Activated B cell treated with CpG ODN at 0.5 μM for 24 hours (primary cell): Measurements from ENCODE around the gene GPM6B. TPM values are rescaled to one million over a fixed set of nuclear protein-coding genes. Genes with fewer than 3 reads are reported as not detected.

Experiments
- ATAC-seq: fragments of 200-7000 bp; cut with Tn5 transposase; one replicate; pipeline ENCODE4 v1.10.0; 2021; ENCODE audit warnings: low read depth, mild to moderate bottlenecking, moderate library complexity
- CTCF ChIA-PET: fragments of 350-600 bp; sonication (Branson Sonifier 250); formaldehyde crosslinking; loops from one replicate; lab custom pipeline; 2021; ENCODE audit warnings: antibody characterized with exemption; lab: Charles Lee
- POLR2A ChIA-PET: fragments of 350-600 bp; sonication (Branson Sonifier 250); formaldehyde crosslinking; loops from one replicate; lab custom pipeline; 2021; ENCODE audit warnings: antibody characterized with exemption; lab: Charles Lee
- DNase-seq: peaks from one replicate; pipeline ENCODE4 v3.0.0; 2022
- H3K27ac Mint-ChIP-seq: one replicate; pipeline ENCODE4 v1.8.0; 2020; ENCODE audit warnings: mixed read lengths
- H3K27me3 Mint-ChIP-seq: one replicate; pipeline ENCODE4 v1.8.0; 2021; ENCODE audit warnings: mixed read lengths
- H3K36me3 Mint-ChIP-seq: one replicate; pipeline ENCODE4 v1.8.0; 2021; ENCODE audit warnings: low read depth, mixed read lengths
- H3K4me1 Mint-ChIP-seq: one replicate; pipeline ENCODE4 v1.8.0; 2021; ENCODE audit warnings: mixed read lengths
- H3K4me3 Mint-ChIP-seq: one replicate; pipeline ENCODE4 v1.8.0; 2020; ENCODE audit warnings: mild to moderate bottlenecking, mixed read lengths
- H3K9me3 Mint-ChIP-seq: one replicate; pipeline ENCODE4 v1.8.0; 2020; ENCODE audit warnings: mixed read lengths
- intact Hi-C: fragments of 100-400 bp; cut with micrococcal nuclease; formaldehyde crosslinking; loops from one replicate; pipeline ENCODE4 v1.15.1; 2024
- total RNA-seq: library from RNA; stranded (reverse); gene quantifications from 2 replicates; pipeline ENCODE4 v1.2.3, GENCODE V29; 2022
- TF ChIP-seq, protein P1 (sequence below): fragments of 200-600 bp; IDR thresholded peaks from one replicate; pipeline ENCODE4 v1.8.0; 2022; ENCODE audit warnings: antibody characterized with exemption, mild to moderate bottlenecking

The GPM6B gene
- total RNA-seq, 1 donor from 2014 or later: not detected

DNA sequence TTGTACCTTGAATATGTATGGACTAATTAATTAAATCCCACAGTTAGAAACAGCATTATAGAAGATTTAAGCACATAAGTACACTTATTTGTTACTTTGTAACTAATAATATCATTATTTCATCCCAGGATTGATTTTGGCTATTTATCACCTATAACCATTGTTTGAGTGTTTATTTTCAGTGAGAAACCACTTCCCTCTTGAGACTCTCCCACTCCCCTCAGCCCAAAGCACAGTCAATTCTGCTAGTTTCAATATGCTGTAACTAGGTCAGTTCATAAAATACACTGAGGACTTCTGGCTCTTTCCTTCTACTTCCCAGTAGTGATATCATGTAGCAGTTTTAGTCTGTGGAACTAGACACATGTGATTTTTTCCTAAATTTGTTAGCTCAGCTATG lies 66.1 kb downstream of the GPM6B start:
- no peak for ATAC-seq
- POLR2A ChIA-PET: interaction anchor here (0.6 to 1.5 kb wide), 5 partner anchors 9 to 499 kb away, joined by 3 to 6 read pairs (median 4); partner anchors contain the start of genes GEMIN8, OFD1 and TRAPPC2
- no peak overlapping the region for H3K4me3 Mint-ChIP-seq
- no peak for DNase-seq
- H3K4me1 Mint-ChIP-seq: peaks cover 47% of the 10 kb centered on the region
- intact Hi-C loops: loop anchor here (1.0 to 5.0 kb wide), 6 partner anchors 8 to 281 kb away; partner anchors contain the start of genes OFD1 and TRAPPC2
- H3K36me3 Mint-ChIP-seq: peaks cover 58% of the 10 kb centered on the region
- CTCF ChIA-PET: no interaction called here
- H3K27ac Mint-ChIP-seq: peak overlapping the region; percentile 64
- H3K9me3 Mint-ChIP-seq: no peaks in the 10 kb centered on the region
- no peaks in the 10 kb centered on the region for H3K27me3 Mint-ChIP-seq
- TF ChIP-seq, protein P1, sequence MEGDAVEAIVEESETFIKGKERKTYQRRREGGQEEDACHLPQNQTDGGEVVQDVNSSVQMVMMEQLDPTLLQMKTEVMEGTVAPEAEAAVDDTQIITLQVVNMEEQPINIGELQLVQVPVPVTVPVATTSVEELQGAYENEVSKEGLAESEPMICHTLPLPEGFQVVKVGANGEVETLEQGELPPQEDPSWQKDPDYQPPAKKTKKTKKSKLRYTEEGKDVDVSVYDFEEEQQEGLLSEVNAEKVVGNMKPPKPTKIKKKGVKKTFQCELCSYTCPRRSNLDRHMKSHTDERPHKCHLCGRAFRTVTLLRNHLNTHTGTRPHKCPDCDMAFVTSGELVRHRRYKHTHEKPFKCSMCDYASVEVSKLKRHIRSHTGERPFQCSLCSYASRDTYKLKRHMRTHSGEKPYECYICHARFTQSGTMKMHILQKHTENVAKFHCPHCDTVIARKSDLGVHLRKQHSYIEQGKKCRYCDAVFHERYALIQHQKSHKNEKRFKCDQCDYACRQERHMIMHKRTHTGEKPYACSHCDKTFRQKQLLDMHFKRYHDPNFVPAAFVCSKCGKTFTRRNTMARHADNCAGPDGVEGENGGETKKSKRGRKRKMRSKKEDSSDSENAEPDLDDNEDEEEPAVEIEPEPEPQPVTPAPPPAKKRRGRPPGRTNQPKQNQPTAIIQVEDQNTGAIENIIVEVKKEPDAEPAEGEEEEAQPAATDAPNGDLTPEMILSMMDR: no peak

GRCh38 chrX:13750204-13750603 lies 66.7 kb downstream of the GPM6B start:
- POLR2A ChIA-PET: interaction anchor here (0.6 to 1.0 kb wide), 3 partner anchors 9 to 499 kb away, joined by 3 to 6 read pairs (median 4); partner anchors contain the start of genes OFD1 and TRAPPC2
- Mint-ChIP-seq H3K4me1 (peaks cover 42% of the 10 kb centered on the region), H3K4me3 (no peak overlapping the region), H3K9me3 (no peaks in the 10 kb centered on the region), H3K27me3 (no peaks in the 10 kb centered on the region), H3K27ac (peak overlapping the region; percentile 41), H3K36me3 (peaks cover 60% of the 10 kb centered on the region)
- TF ChIP-seq, protein P1: no peak
- ATAC-seq (peak; percentile 49), DNase-seq (no peak)
- CTCF ChIA-PET: interaction anchor here (1.3 to 1.4 kb wide), 2 partner anchors 10 to 243 kb away, joined by 3 to 5 read pairs; no protein-coding TSS in a partner anchor
- intact Hi-C loops: loop anchor here (1.0 to 5.0 kb wide), 6 partner anchors 8 to 282 kb away; partner anchors contain the start of genes OFD1 and TRAPPC2

GRCh38 chrX:13748486-13748885 lies 68.4 kb downstream of the GPM6B start:
- Mint-ChIP-seq H3K27me3 (no peaks in the 10 kb centered on the region), H3K36me3 (peaks cover 61% of the 10 kb centered on the region)
- DNase-seq: no peak

DNA sequence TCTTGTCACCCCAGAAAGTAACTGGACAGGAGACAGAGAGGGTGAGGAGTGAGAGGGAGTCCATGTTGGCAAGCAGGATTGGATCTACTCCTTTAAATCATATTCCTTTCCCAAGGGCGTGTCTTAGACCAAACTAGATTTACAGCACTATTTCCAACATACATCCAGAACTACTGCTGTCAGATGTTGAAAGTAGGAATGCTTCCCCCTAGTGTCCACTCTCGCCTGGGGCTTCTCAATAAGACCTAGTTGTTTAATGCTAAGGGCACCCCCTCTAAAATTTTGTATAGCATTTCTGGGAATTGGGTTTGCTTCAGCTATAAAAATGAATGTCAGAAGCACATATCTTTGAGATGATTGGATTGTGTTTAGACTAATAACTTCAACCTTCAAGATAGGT lies 69.1 kb downstream of the GPM6B start:
- peaks cover 48% of the 10 kb centered on the region for H3K4me1 Mint-ChIP-seq
- no peak for ATAC-seq
- H3K27ac Mint-ChIP-seq: peak overlapping the region; percentile 72
- H3K36me3 Mint-ChIP-seq: peaks cover 56% of the 10 kb centered on the region
- no peak overlapping the region for H3K4me3 Mint-ChIP-seq
- intact Hi-C loops: loop anchor here (1.0 kb wide), 1 partner anchor 90 kb away; no protein-coding TSS in a partner anchor
- H3K9me3 Mint-ChIP-seq: no peaks in the 10 kb centered on the region
- TF ChIP-seq, protein P1: no peak
- CTCF ChIA-PET: interaction anchor here (0.8 kb wide), 1 partner anchor 88 kb away, joined by 3 read pairs; no protein-coding TSS in a partner anchor
- POLR2A ChIA-PET: interaction anchor here (3.5 kb wide), 1 partner anchor 13 kb away, joined by 16 read pairs; the partner anchor contains the start of genes OFD1 and TRAPPC2
- no peaks in the 10 kb centered on the region for H3K27me3 Mint-ChIP-seq
- DNase-seq: no peak

More at GRCh38 chrX:13748486-13748885, 68.4 kb downstream of the GPM6B start:
- H3K4me1 Mint-ChIP-seq: peaks cover 47% of the 10 kb centered on the region
- ATAC-seq: no peak
- ChIA-PET CTCF (interaction anchor here (0.8 kb wide), 1 partner anchor 89 kb away, joined by 3 read pairs; no protein-coding TSS in a partner anchor), POLR2A (interaction anchor here (3.5 kb wide), 1 partner anchor 13 kb away, joined by 16 read pairs; the partner anchor contains the start of genes OFD1 and TRAPPC2)
- no peaks in the 10 kb centered on the region for H3K9me3 Mint-ChIP-seq
- no peak overlapping the region for H3K4me3 Mint-ChIP-seq
- no peak overlapping the region for H3K27ac Mint-ChIP-seq
- TF ChIP-seq, protein P1: no peak
- intact Hi-C loops: loop anchor here (1.0 kb wide), 1 partner anchor 90 kb away; no protein-coding TSS in a partner anchor
